ENCODE measurements around the gene DECR2. TPM values are rescaled to one million over a fixed set of nuclear protein-coding genes. Genes with fewer than 3 reads are reported as not detected.
A peak's percentile ranks its signal among the peaks of the same experiment; 100 is the strongest.

DECR2 gene
- total and polyA plus RNA-seq, 9 of the 15 experiments (the other 6 are each of a cell fraction or from before 2014, with no cell fraction given), result 1.0 to 31.9 (median 10.3) TPM

- peak; percentile 52; the same call in 1 of the 2 replicates for TF ChIP-seq ZBTB40 (IDR thresholded peaks at IDR 0.05)
- TF ChIP-seq ZBTB40 (CRISPR knock-in tag; IDR thresholded peaks at IDR 0.05), result no peak
- 0 out of 2 replicates have a peak, but pooled peaks have one; percentile 28 for TF ChIP-seq AFF4 (CRISPR knock-in tag; IDR thresholded peaks at IDR 0.05)
- peak; percentile 72; the same call in 1 of the 2 replicates for TF ChIP-seq ERF (CRISPR knock-in tag; IDR thresholded peaks at IDR 0.05)
- TF ChIP-seq E2F6 (IDR thresholded peaks at IDR 0.05; ENCODE audit: borderline replicate concordance in 1 of 2, extremely low read depth in 1 of 2, insufficient read depth in 1 of 2, insufficient read length in 1 of 2, low read depth in 1 of 2, low read length in 1 of 2, poor library complexity in 1 of 2, severe bottlenecking in 1 of 2), result peak; percentile 78 to 85
- no peak for TF ChIP-seq NFATC3 (IDR thresholded peaks at IDR 0.05)
- 0 out of 2 replicates have a peak, but pooled peaks have one; percentile 8 for TF ChIP-seq ZNF431 (CRISPR knock-in tag; IDR thresholded peaks at IDR 0.05)
Measured at GRCh38 chr16:401468-402348, at the start of gene DECR2 (continued).

Data from K562 (cell line).